Right atrium auricular region (tissue), 2 donors: ENCODE measurements around the gene PCDHGB6. TPM values are rescaled to one million over a fixed set of nuclear protein-coding genes. Genes with fewer than 3 reads are reported as not detected.
A peak's percentile ranks its signal among the peaks of the same experiment; 100 is the strongest.
"Not testable (repeated sequence)": the region's sequence is repeated elsewhere in the genome, so short reads cannot be mapped to it uniquely, and the experiment has no call there.

Experiments
- DNase-seq: peaks from one replicate; pipeline ENCODE4 v3.0.0-alpha.2; 2019; ENCODE audit warnings: low spot score
- H3K27ac ChIP-seq, 2 donors: fragments of 200-600 bp; sonication (generic); 1 replicate in 1 of 2; 2 replicates in 1 of 2; pipeline ENCODE4 v1.5.1; 2016 to 2019
- H3K27me3 ChIP-seq, 2 donors: fragments of 200-600 bp; sonication (generic); one replicate each; pipeline versions ENCODE4 v1.5.1 to v1.6.0; 2017 to 2019
- H3K36me3 ChIP-seq: fragments of 200-600 bp; sonication (generic); one replicate; pipeline ENCODE4 v1.5.1; 2016
- H3K4me1 ChIP-seq, 2 donors: fragments of 200-600 bp; sonication (generic); one replicate each; pipeline versions ENCODE4 v1.5.1 to v1.6.0; 2017 to 2019
- H3K4me3 ChIP-seq, 2 donors: fragments of 200-600 bp; sonication (generic); 1 replicate in 1 of 2; 2 replicates in 1 of 2; pipeline ENCODE4 v1.5.1; 2017 to 2019; ENCODE audit warnings: mild to moderate bottlenecking in 1 of 2, moderate library complexity in 1 of 2
- H3K9me3 ChIP-seq, 2 donors: fragments of 200-600 bp; sonication (generic); one replicate each; pipeline ENCODE4 v1.5.1; 2019
- total RNA-seq, 2 donors: library from RNA; depleted of rRNA; stranded (reverse); fragments of >200 nt; gene quantifications; one replicate each; pipeline ENCODE4 v1.1.0, GENCODE V29; 2016
- TF ChIP-seq, protein P1 (sequence below), 2 donors: fragments of 200-600 bp; sonication (generic); IDR thresholded peaks; one replicate each; pipeline ENCODE4 v1.5.1; 2019; ENCODE audit warnings: antibody characterized with exemption in 2 of 2

PCDHGB6 gene
- 1 to 10 TPM; 5.0 to 7.1 TPM for total RNA-seq

DNA sequence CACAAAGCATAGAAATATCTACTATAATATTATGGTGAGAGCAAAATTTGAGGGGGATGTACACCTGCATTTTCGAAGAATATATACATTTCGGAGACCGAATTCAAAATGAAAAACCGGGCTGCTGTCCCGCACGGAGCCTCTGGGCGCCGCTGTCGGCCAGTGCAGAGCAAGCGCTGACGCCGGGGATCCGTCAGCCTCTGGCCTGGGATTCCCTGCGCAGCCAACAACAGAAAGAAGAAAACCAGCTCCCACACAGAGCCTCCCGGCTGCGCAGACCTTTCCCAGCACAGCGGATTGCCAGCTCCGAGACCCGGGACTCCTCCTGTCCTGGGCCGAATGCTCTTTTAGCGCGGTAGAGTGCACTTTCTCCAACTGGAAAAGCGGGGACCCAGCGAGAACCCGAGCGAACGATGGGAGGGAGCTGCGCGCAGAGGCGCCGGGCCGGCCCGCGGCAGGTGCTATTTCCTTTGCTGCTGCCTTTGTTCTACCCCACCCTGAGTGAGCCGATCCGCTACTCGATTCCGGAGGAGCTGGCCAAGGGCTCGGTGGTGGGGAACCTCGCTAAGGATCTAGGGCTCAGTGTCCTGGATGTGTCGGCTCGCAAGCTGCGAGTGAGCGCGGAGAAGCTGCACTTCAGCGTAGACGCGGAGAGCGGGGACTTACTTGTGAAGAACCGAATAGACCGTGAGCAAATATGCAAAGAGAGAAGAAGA lies at the start of gene PCDHGB6:
PCDHGB6 (plus strand) TSS at position 232 of the 716 bp plus-strand sequence; CDS start at position 414, 182 bp downstream.
- TF ChIP-seq, protein P1, sequence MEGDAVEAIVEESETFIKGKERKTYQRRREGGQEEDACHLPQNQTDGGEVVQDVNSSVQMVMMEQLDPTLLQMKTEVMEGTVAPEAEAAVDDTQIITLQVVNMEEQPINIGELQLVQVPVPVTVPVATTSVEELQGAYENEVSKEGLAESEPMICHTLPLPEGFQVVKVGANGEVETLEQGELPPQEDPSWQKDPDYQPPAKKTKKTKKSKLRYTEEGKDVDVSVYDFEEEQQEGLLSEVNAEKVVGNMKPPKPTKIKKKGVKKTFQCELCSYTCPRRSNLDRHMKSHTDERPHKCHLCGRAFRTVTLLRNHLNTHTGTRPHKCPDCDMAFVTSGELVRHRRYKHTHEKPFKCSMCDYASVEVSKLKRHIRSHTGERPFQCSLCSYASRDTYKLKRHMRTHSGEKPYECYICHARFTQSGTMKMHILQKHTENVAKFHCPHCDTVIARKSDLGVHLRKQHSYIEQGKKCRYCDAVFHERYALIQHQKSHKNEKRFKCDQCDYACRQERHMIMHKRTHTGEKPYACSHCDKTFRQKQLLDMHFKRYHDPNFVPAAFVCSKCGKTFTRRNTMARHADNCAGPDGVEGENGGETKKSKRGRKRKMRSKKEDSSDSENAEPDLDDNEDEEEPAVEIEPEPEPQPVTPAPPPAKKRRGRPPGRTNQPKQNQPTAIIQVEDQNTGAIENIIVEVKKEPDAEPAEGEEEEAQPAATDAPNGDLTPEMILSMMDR (IDR thresholded peaks at IDR 0.05), result peak; percentile 73 to 77
- H3K4me1 ChIP-seq, H3K36me3 ChIP-seq, H3K27me3 ChIP-seq, DNase-seq: not testable (repeated sequence)
- peak within 1 kb of the TSS in 1 of 2 donors; percentile 34 for H3K27ac ChIP-seq
- peaks cover 34 to 99% of the 10 kb centered on the region in 2 donors for H3K9me3 ChIP-seq
- peak within 1 kb of the TSS; percentile 30 to 41 for H3K4me3 ChIP-seq

DNA sequence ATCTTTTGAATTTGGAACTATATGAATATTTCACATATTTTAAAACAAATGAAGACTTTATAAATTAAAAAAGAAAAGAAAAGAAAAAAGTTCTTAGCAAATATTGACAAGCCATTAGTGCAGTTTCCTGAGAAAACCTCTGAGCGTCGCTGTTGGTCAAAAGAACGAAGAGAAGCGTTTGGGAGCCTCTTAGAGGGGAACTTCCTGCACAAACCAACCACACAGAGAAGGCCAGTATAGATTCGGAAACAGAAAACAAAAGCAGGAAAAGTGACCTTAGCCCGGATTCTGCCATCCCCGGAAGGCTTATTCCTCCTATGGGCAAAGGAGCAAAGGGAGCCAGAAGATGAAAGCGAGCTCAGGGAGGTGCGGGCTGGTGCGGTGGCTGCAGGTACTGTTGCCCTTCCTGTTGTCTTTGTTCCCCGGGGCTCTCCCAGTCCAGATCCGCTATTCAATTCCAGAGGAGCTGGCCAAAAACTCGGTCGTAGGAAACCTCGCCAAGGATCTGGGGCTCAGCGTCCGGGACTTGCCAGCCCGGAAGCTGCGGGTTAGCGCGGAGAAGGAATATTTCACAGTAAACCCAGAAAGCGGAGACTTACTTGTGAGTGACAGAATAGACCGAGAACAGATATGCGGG lies 47.9 kb upstream of the PCDHGB6 start, which contains the start of gene PCDHGB2:
PCDHGB2 (plus strand) TSS at position 205 of the 637 bp plus-strand sequence; CDS start at position 347, 142 bp downstream.
- DNase-seq, result no peak
- TF ChIP-seq, protein P1 (IDR thresholded peaks at IDR 0.05), result peak; percentile 16 to 57
- Histone ChIP-seq H3K36me3 (no peaks in the 10 kb centered on the region), H3K4me1 (no peaks in the 10 kb centered on the region), H3K9me3 (peaks cover 11 to 98% of the 10 kb centered on the region in 2 donors), H3K27me3 (no peaks in the 10 kb centered on the region), H3K4me3 (peak within 1 kb of the TSS; percentile 25 to 28), H3K27ac (no peak within 1 kb of the TSS)

DNA sequence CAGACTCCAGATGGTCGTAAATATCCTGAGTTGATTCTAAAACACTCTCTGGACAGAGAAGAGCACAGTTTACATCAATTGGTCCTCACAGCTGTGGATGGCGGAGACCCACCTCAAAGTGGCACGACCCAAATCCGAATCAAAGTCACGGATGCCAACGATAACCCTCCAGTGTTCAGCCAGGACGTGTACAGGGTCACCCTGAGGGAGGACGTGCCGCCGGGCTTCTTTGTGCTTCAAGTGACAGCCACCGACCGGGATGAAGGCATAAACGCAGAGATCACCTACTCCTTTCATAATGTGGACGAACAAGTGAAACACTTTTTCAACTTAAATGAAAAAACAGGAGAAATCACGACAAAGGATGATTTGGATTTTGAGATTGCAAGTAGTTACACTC lies 47.1 kb upstream of the PCDHGB6 start:
- H3K4me1 ChIP-seq, result no peaks in the 10 kb centered on the region
- H3K9me3 ChIP-seq, result peaks cover 19 to 98% of the 10 kb centered on the region in 2 donors
- no peak overlapping the region for H3K27ac ChIP-seq
- H3K27me3 ChIP-seq, result no peaks in the 10 kb centered on the region
- no peak overlapping the region for H3K4me3 ChIP-seq
- TF ChIP-seq, protein P1 (IDR thresholded peaks at IDR 0.05), result no peak
- DNase-seq, result no peak
- no peaks in the 10 kb centered on the region for H3K36me3 ChIP-seq

DNA sequence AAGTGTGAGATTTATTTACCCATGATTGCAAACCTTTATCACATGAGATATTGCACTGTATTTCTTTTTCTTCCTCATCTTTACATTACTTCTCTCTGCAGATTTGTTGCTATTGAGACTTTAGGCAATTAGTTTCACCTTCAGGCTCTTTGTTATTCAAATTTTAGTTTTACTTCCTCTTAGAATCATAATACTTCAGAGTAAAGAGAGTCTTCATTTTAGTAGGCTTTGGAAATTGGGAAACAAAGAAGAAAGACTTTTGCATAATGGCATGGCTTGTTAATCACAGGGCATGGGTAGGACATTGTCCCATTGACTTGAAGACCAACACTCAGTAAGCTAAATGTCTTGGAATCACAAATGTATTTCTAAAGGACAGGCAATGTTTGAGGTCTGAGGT lies 45.1 kb upstream of the PCDHGB6 start:
- H3K27me3 ChIP-seq, result no peaks in the 10 kb centered on the region
- TF ChIP-seq, protein P1 (IDR thresholded peaks at IDR 0.05), result no peak
- H3K4me1 ChIP-seq, result no peaks in the 10 kb centered on the region
- no peak for DNase-seq
- H3K36me3 ChIP-seq, result no peaks in the 10 kb centered on the region
- H3K27ac ChIP-seq, result no peak overlapping the region
- H3K9me3 ChIP-seq, result peaks cover 22 to 96% of the 10 kb centered on the region in 2 donors
- no peak overlapping the region for H3K4me3 ChIP-seq

DNA sequence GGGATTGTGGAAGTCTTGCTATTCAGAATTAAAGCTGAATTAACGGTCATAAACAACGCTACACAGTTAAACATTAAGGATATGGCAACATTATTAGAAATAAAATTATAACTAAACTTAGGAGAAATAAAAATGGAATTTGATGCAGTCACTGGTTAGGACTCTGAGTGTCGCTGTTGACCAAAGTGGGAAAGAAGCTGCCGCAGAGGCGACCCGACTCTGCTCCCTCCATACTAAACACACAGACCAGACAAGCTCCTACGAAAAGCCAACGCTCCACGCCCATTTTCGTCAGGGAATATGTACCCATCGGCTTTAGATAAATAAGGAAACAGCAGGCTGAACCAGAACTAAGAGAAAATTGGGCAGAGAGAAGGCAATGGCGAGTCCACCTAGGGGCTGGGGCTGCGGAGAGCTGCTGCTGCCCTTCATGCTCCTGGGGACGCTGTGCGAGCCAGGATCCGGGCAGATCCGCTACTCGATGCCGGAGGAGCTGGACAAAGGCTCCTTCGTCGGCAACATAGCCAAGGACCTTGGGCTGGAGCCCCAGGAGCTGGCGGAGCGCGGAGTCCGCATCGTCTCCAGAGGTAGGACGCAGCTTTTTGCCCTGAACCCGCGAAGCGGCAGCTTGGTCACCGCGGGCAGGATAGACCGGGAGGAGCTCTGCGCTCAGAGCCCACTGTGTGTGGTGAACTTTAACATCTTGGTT lies 43.7 kb upstream of the PCDHGB6 start, which contains the start of gene PCDHGA5:
PCDHGA5 (plus strand) TSS at position 211 of the 709 bp plus-strand sequence; CDS start at position 380, 169 bp downstream.
- TF ChIP-seq, protein P1 (IDR thresholded peaks at IDR 0.05), result peak in 1 of 2 donors; percentile 15
- Histone ChIP-seq H3K4me1 (no peaks in the 10 kb centered on the region), H3K9me3 (peaks cover 22 to 95% of the 10 kb centered on the region in 2 donors), H3K27ac (no peak within 1 kb of the TSS), H3K4me3 (peak within 1 kb of the TSS in 1 of 2 donors; percentile 24), H3K36me3 (no peaks in the 10 kb centered on the region), H3K27me3 (no peaks in the 10 kb centered on the region)
- no peak for DNase-seq
